ENCODE measurements around the gene CARM1. TPM values are rescaled to one million over a fixed set of nuclear protein-coding genes. Genes with fewer than 3 reads are reported as not detected.

The CARM1 gene
- total RNA-seq, 1 experiment from 2014 or later = 20.5 TPM

GRCh38 chr19:10907925-10908324, 36.6 kb downstream of the CARM1 start:
- no peak for DNase-seq (ENCODE audit: low read depth)

- DNase-seq (ENCODE audit: low read depth) = no peak
Observed at GRCh38 chr19:10908380-10908960, 37.1 kb downstream of the CARM1 start.

- no peak for DNase-seq (ENCODE audit: low read depth)
Observed at GRCh38 chr19:10911579-10912363, 40.4 kb downstream of the CARM1 start.

DNA sequence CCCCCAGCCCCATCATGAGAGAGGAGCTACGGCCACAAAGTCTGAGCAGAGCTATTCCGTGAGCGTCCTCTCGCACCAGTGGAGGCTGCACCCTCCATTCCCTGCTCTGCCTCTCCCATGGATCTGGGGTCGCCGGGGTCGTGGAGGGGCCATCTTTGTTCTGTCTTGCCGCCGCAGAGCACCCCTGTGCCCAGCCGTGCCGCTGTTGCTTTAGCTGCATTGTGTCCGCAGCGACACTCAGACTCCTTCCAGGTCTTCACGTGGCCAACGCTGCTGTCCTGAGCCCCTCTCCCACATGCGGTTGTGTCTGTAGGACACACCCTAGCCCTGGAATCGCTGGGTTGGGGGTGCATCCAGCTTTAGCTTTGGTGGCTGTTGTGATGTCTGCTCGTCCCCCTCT, 41.3 kb downstream of the CARM1 start:
- no peak for DNase-seq (ENCODE audit: low read depth)

- no peak for DNase-seq (ENCODE audit: low read depth)
Observed at GRCh38 chr19:10913716-10914340, 42.5 kb downstream of the CARM1 start.

DNA sequence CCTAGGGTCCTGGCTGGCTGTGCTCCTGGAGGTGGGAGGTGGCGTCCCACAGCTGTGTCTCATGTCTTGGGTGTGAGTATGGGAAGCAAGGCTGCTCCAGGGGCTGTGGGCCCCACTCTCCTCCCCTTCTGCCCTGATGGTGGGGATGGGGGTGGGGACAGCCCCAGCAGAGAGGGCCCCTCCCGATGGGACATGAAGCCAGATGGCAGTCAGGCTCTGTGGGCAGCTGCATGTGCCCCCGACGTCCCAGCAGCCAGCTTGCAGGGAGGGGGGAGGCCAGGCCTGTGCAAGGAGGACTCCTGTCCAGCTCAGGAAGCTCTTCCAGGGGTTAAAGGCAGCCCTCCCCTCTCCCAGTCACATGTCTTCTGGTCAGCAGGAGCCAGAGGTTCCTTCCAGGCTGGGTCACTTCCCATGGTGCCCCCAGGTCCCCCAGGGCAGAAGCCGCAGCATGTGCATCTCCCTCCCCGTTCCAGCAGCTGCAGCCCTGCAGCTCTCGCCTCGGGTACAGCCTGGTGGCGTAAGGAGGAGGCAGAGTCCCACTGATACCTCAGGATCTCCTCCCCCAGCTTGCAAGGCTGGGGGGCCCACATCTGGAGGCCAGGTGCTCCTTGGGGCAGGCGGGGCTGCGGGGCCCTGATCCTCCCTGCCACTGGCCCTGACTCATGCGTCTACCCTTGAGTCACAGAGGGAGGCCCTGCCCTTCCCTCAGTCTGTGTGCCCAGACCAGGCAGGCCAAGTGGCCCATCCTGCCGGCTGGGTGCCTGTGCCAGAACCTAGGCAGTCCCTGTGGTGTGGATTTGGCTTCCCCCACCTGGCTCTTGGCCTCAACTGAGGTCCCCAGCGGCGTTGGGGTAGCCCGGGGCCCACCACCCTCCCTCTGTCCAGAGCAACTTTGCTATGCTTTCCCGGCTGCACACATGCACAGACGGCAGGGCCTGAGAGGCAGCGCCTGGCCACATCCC, 44.1 kb downstream of the CARM1 start:
- peak; percentile 92 for DNase-seq (ENCODE audit: low read depth)

GRCh38 chr19:10916602-10917001, 45.2 kb downstream of the CARM1 start:
- no peak for DNase-seq (ENCODE audit: low read depth)

GRCh38 chr19:10918359-10918758, 47.0 kb downstream of the CARM1 start:
- DNase-seq (ENCODE audit: low read depth) = no peak

- no peak for DNase-seq (ENCODE audit: low read depth)
Observed at GRCh38 chr19:10919352-10920287, 48.3 kb downstream of the CARM1 start.

GRCh38 chr19:10920288-10920655, 48.9 kb downstream of the CARM1 start:
- no peak for DNase-seq (ENCODE audit: low read depth)

- DNase-seq (ENCODE audit: low read depth) = no peak
Observed at GRCh38 chr19:10920781-10921180, 49.4 kb downstream of the CARM1 start.

- no peak for DNase-seq (ENCODE audit: low read depth)
Observed at GRCh38 chr19:10921199-10921909, 50.0 kb downstream of the CARM1 start.

DNA sequence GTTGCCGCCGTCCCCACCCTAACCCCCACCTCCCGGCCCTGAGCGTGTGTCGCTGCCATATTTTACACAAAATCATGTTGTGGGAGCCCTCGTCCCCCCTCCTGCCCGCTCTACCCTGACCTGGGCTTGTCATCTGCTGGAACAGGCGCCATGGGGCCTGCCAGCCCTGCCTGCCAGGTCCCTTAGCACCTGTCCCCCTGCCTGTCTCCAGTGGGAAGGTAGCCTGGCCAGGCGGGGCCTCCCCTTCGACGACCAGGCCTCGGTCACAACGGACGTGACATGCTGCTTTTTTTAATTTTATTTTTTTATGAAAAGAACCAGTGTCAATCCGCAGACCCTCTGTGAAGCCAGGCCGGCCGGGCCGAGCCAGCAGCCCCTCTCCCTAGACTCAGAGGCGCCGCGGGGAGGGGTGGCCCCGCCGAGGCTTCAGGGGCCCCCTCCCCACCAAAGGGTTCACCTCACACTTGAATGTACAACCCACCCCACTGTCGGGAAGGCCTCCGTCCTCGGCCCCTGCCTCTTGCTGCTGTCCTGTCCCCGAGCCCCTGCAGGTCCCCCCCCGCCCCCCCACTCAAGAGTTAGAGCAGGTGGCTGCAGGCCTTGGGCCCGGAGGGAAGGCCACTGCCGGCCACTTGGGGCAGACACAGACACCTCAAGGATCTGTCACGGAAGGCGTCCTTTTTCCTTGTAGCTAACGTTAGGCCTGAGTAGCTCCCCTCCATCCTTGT, 50.7 kb downstream of the CARM1 start:
- DNase-seq (ENCODE audit: low read depth) = no peak

- no peak for DNase-seq (ENCODE audit: low read depth)
Observed at GRCh38 chr19:10922638-10923014, 51.3 kb downstream of the CARM1 start.

DNA sequence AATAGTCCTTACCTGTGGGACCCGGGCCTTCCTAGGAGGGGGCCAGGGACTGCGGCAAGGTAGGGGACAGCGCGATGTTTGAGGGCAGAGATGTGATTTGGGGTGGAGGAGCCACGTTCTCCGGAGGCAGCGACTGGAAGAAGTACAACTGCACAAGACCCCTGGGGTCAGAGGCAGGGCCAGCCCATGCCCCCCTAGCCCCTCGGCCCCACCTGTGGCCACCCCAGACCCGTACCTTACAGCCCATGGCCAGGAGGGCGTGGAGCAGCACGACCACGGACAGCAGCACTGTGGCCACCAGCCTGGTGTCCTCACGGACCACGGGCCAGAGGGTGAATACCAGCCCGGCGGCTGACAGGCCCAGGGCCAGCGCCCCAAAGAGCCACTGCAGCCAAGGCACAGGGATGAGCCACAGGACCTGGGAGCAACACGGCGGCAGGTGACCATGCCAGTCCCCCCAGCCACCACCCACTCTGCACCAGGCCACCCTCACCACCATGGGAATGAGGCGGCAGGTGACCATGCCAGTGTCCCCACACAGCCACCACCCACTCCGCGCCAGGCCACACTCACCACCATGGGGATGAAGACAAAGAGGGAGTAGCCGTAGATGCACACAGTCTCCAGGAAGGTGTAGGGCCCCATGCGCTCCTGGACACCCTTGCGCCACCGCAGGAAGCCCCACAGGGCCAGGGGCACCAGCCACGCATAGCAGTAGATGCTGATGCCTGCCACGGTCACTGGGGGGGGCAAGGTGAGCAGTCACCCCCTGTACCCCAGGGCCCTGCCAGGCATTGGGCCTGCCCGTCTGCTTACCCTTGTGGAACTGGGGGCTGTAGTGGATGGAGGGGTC, 52.1 kb downstream of the CARM1 start:
- no peak for DNase-seq (ENCODE audit: low read depth)

DNA sequence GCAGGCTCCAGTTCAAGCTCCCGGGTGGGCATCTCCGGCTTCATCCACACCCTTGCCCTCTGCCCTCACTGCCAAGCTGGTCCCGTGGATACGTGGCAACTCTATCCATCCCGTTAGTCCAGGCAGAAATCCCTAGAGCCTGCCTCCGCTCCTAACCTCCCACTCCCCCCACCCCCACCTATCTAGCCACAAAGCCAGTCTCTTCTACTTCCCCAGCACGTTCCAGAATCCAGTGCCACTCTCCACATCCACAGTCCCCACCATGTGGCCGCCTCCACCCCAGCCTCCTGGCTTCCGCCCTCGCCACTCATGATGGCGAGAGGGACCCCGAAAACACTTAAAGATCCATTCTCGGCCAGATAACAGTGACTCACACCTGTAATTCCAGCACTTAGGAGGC, 53.2 kb downstream of the CARM1 start:
- DNase-seq (ENCODE audit: low read depth) = no peak

- DNase-seq (ENCODE audit: low read depth) = no peak
Observed at GRCh38 chr19:10927730-10928562, 56.6 kb downstream of the CARM1 start.

Data from Daoy (cell line).